Mononuclear cell (primary cell): ENCODE results near the gene RAP1B. TPM values are rescaled to one million over a fixed set of nuclear protein-coding genes. Genes with fewer than 3 reads are reported as not detected.

Source experiments
- H3K27me3 ChIP-seq: 2 replicates; pipeline ENCODE4 v1.6.0; 2011; ENCODE audit warnings: low read length, control low read depth; ENCODE audit not compliant: insufficient read depth
- H3K4me1 ChIP-seq: 2 replicates; pipeline ENCODE4 v1.5.1; 2011; ENCODE audit warnings: mild to moderate bottlenecking, low read length, control low read depth; ENCODE audit not compliant: insufficient read depth
- H3K4me3 ChIP-seq: 2 replicates; pipeline ENCODE4 v1.5.1; 2011; ENCODE audit warnings: mild to moderate bottlenecking, low read length, moderate library complexity
- H3K9me3 ChIP-seq: 2 replicates; pipeline ENCODE4 v1.5.1; 2011; ENCODE audit warnings: low read depth, mild to moderate bottlenecking, control low read depth, low read length
- total RNA-seq: library from RNA; depleted of rRNA; stranded (reverse); fragments of >200 nt; gene quantifications from one replicate; pipeline ENCODE4 v1.2.3, GENCODE V29; 2012

The RAP1B gene
- 414 TPM for total RNA-seq

DNA sequence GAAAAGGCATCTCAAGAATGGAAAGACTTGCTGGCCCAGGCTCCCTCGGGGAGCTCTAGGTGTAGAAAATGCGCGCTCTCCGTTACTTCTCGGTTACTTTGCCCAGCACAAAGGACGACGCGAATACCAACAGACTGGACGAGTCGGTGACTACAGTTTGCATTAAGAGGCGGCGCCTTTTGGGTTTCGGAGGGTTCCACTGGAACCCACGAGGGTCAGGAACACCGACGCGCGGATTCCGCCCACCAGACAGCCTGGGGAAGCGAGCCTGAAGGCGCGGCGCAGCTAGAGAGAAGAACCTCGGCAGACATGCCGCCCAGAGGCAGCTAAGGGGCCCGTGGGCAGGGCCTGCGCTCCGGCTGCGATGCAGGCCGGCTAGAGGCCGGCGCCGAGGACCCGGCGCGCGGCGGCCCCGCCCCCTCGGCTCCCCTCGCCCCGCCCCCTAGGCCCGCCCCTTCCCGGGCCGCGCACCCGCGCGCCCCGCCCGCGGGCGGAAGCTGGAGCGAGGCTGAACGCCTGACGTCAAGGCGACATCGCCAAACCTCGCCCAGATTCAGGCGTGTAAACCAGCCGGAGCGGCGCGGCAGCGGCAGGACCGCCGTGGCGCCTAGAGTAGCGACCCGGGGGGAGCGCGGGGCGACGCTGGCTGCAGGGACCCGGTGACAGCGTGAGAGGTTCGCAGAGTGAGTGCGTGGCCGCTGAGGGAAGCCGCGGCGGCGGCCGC lies at the start of gene RAP1B:
RAP1B (plus strand) TSS at position 530 of the 724 bp plus-strand sequence. CDS start 37,826 bp downstream, outside the sequence.
- H3K27me3 ChIP-seq: no peaks in the 10 kb centered on the region
- H3K4me3 ChIP-seq: peak within 1 kb of the TSS; percentile 98
- H3K4me1 ChIP-seq: peaks cover 34% of the 10 kb centered on the region
- no peaks in the 10 kb centered on the region for H3K9me3 ChIP-seq

GRCh38 chr12:68561830-68562229 lies 48.9 kb upstream of the RAP1B start:
- Histone ChIP-seq H3K9me3 (no peaks in the 10 kb centered on the region), H3K4me1 (peaks cover 17% of the 10 kb centered on the region), H3K27me3 (no peaks in the 10 kb centered on the region), H3K4me3 (no peak overlapping the region)

GRCh38 chr12:68564166-68564565 lies 46.5 kb upstream of the RAP1B start:
- Histone ChIP-seq H3K4me1 (peaks cover 15% of the 10 kb centered on the region), H3K4me3 (no peak overlapping the region), H3K9me3 (no peaks in the 10 kb centered on the region), H3K27me3 (no peaks in the 10 kb centered on the region)

GRCh38 chr12:68565391-68565903 lies 45.3 kb upstream of the RAP1B start:
- no peaks in the 10 kb centered on the region for H3K9me3 ChIP-seq
- H3K4me3 ChIP-seq: no peak overlapping the region
- no peaks in the 10 kb centered on the region for H3K27me3 ChIP-seq
- H3K4me1 ChIP-seq: peaks cover 2% of the 10 kb centered on the region

DNA sequence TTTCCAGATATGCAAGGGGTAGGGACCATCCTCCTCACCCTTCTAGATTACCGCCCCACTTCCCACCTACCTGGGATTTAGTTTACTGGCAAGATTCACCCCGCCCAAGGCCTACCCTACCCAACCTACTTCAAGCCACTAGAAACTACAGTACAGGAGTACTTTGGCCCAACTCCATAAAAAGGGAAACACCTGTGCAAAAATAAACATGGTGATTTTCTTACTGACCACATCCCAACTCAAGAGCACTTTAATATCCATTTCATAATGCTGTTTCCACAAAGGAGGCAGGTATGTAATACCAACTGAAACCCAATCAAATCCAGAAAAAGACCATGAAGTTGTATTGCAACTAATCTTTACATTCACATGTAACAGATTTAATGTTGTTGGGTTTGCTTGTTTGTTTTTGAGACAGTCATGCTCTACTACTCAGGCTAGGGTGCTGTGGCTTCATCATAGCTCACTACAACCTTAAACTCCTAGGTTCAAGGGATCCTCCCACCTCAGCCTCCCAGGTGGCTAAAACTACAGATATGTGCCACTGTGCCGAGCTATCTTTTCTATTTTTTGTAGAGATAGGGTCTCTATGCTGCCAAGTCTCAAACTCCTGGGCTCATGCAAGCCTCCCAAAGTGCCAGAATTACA lies 41.7 kb upstream of the RAP1B start:
- Histone ChIP-seq H3K4me3 (no peak overlapping the region), H3K4me1 (no peaks in the 10 kb centered on the region), H3K9me3 (no peaks in the 10 kb centered on the region), H3K27me3 (no peaks in the 10 kb centered on the region)

- Histone ChIP-seq H3K9me3 (no peaks in the 10 kb centered on the region), H3K4me3 (no peak overlapping the region), H3K4me1 (peaks cover 1% of the 10 kb centered on the region), H3K27me3 (no peaks in the 10 kb centered on the region)
Observed at GRCh38 chr12:68572661-68573060, 38.0 kb upstream of the RAP1B start.

GRCh38 chr12:68573406-68573805 lies 37.3 kb upstream of the RAP1B start:
- Histone ChIP-seq H3K4me3 (no peak overlapping the region), H3K4me1 (peaks cover 3% of the 10 kb centered on the region), H3K9me3 (no peaks in the 10 kb centered on the region), H3K27me3 (no peaks in the 10 kb centered on the region)

DNA sequence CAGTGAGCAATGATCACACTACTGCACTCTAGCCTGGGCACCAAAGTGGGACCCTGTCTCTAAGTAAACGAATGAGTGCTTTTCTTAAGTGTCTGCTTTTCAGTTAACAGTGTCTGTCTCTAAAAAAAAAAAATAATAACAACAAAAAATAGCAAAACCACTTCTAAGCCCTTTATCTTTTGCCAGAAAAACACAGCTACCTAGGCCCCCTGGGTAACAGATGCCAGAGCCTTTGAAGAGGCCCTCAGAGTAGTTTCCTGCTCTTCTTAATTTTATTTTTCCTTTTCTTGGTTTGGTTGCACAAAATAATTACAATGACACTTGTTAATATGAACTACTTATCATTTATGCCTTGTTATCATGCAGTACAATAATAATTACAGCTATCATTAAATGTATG lies 32.8 kb upstream of the RAP1B start:
- no peak overlapping the region for H3K4me3 ChIP-seq
- peaks cover 3% of the 10 kb centered on the region for H3K4me1 ChIP-seq
- no peaks in the 10 kb centered on the region for H3K27me3 ChIP-seq
- no peaks in the 10 kb centered on the region for H3K9me3 ChIP-seq

- Histone ChIP-seq H3K4me3 (no peak overlapping the region), H3K27me3 (no peaks in the 10 kb centered on the region), H3K9me3 (no peaks in the 10 kb centered on the region), H3K4me1 (peaks cover 3% of the 10 kb centered on the region)
Observed at GRCh38 chr12:68578765-68579164, 31.9 kb upstream of the RAP1B start.

- no peaks in the 10 kb centered on the region for H3K9me3 ChIP-seq
- H3K27me3 ChIP-seq: no peaks in the 10 kb centered on the region
- H3K4me1 ChIP-seq: peaks cover 3% of the 10 kb centered on the region
- H3K4me3 ChIP-seq: no peak overlapping the region
Observed at GRCh38 chr12:68579254-68579653, 31.4 kb upstream of the RAP1B start.

- Histone ChIP-seq H3K27me3 (no peaks in the 10 kb centered on the region), H3K4me1 (peaks cover 3% of the 10 kb centered on the region), H3K4me3 (no peak overlapping the region), H3K9me3 (no peaks in the 10 kb centered on the region)
Observed at GRCh38 chr12:68580911-68581310, 29.8 kb upstream of the RAP1B start.

DNA sequence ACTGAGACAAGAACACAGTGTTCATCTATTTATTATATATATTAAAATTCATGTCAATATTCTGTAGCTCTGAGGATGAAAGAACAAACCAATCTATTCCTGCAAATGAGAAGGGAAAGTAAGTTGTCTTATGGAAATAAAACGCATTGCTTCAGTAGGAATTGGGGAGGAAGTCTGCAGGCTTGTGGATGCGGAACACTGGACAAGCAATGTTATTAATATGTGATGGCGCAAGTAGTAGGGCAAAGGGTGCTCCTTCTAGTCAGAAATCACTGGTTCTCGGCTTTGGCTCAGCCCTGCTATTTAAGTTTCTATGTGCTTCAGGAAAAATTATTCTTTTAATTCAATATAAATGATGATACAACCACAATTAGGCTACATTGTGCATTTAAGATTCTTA lies 28.8 kb upstream of the RAP1B start:
- H3K4me3 ChIP-seq: no peak overlapping the region

DNA sequence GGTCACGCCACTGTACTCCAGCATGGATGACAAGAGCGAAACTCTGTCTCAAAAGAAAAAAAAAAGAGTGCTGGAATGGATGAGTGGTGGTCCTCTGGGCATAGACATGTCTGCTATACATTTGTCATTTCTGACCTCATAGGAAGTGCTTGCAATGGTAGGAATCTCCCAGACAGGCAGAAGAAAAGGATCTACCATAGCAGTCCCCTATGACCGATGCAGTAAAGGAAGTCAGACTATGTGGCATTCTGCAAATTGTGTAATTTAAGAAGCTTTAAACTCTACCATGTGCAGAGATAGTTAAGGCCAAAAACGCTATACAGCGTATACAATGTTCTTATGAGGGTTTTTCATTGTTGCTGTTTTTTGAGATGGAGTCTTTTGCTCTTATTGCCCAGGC lies 24.7 kb upstream of the RAP1B start:
- peaks cover 18% of the 10 kb centered on the region for H3K4me1 ChIP-seq
- H3K27me3 ChIP-seq: no peaks in the 10 kb centered on the region
- no peaks in the 10 kb centered on the region for H3K9me3 ChIP-seq
- H3K4me3 ChIP-seq: no peak overlapping the region

More for the DNA sequence above, 28.8 kb upstream of the RAP1B start:
- Histone ChIP-seq H3K27me3 (no peaks in the 10 kb centered on the region), H3K4me1 (peaks cover 5% of the 10 kb centered on the region), H3K9me3 (no peaks in the 10 kb centered on the region)

GRCh38 chr12:68587448-68587873 lies 23.2 kb upstream of the RAP1B start:
- H3K4me1 ChIP-seq: peaks cover 32% of the 10 kb centered on the region
- no peaks in the 10 kb centered on the region for H3K9me3 ChIP-seq
- no peaks in the 10 kb centered on the region for H3K27me3 ChIP-seq
- no peak overlapping the region for H3K4me3 ChIP-seq

DNA sequence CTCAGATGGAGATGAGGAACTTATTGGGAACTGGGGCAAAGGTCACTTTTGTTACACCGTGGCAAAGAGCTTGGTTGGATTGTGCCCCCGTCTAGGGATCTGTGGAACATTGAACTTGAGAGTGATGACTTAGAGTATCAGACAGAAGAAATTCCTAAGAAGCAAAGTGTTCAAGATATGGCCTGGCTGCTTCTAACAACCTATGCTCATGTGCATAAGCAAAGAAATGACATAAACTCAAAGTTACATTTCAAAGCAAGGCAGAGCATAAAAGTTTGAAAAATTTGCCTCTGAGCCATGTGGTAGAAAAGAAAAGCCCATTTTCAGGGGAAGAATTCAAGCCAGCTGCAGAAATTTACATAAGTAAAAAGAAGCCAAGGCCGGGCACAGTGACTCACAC lies 21.5 kb upstream of the RAP1B start:
- peaks cover 6% of the 10 kb centered on the region for H3K9me3 ChIP-seq
- no peak overlapping the region for H3K4me3 ChIP-seq
- H3K4me1 ChIP-seq: peaks cover 34% of the 10 kb centered on the region
- no peaks in the 10 kb centered on the region for H3K27me3 ChIP-seq
